SW 1271 (cell line): ENCODE measurements around the gene AASS.
"Not testable (repeated sequence)": the region's sequence is repeated elsewhere in the genome, so short reads cannot be mapped to it uniquely, and the experiment has no call there.

Experiments
- DNase-seq, 2 experiments: peaks; one replicate each; lab custom pipeline; 2025; lab: John Stamatoyannopoulos, UW

The AASS gene

GRCh38 chr7:122143751-122144711 lies at the start of gene AASS:
Gene AASS (minus strand): TSS chr7:122144249. CDS start chr7:122133726, 10,523 bp downstream.
- DNase-seq: peak; percentile 92 to 94

- no peak for DNase-seq
Measured at GRCh38 chr7:122188785-122189184, 44.7 kb upstream of the AASS start.

DNA sequence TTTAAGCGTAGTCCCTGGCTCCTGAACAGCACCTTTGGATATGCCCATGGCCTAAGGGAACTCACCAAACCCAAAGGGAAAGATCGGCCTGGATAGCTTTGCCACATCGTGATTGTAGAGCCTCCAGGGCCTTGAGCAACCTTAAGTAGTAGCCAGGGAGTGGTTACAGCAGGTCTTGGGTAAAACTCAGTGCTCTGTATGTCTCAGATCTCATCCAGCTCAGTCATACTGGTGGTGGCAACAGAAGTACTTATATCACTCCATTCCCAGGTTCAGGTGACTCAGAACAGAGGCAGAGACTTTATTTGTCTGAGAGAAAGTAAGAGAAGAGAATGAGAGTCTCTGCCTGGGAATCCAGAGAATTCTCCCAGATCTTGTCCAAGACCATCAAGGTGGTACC lies 39.1 kb upstream of the AASS start:
- no peak for DNase-seq

- no peak for DNase-seq
Measured at GRCh38 chr7:122182081-122182480, 38.0 kb upstream of the AASS start.

GRCh38 chr7:122172144-122172543 lies 28.1 kb upstream of the AASS start:
- not testable (repeated sequence) for DNase-seq

DNA sequence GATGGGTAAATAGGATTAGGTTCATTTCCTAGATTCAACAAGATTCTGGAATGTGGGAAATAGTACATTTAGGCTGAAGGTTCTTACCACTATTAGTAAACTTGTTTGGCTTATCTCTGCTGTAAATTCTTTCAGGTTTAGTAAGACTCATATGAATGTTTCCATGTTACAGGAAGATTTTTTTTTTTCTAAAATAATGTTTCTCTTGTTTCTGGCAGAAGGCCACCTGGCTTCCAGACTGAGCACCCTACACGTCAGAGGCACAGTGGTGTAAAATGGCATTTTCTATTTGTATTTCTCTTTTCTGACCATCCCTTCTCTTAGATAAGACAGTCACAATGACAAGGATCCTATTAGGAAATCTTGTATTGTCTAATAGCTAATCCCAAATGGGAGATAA lies 22.7 kb upstream of the AASS start:
- no peak for DNase-seq

DNA sequence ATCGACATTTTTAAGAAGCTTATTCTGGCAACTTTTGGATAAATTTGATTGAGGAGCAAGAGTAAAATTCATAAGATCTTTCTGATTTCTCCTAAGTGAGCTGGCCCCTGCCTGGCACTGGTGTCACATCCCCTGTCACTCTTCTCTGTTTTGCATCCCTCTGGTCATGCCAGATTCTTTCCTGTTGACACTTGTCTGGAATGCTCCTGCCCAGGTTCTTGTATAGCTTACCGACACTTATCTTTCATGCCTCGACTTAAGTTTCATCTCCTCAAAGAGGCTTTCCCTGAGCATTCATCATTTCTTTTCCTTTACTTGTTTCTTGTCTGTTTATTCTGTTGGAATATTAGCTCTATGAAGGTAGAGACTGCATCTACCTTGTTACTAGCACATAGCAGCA lies 22.2 kb upstream of the AASS start:
- no peak for DNase-seq

DNA sequence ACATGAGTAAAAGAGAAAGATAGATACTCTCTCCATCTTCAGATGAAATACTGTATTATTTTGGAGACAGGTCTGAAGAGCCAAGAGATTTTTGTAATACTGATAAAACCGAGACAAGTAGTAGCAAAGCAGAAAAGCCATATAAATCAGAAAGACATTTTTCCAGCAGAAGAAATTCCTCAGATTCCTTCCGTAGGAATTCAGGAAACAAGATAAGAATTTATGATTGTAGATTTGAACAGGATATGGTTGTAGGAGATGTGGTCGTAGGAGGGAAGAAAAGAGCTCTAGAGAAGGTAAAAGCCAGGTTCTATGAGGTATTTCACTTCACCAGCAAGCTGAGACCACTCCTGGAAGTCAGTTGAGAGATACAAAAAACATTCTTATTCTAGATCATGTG lies 17.6 kb upstream of the AASS start:
- DNase-seq: peak in 1 of 2 experiments; percentile 11

- DNase-seq: no peak
Measured at GRCh38 chr7:122155566-122155965, 11.5 kb upstream of the AASS start.

GRCh38 chr7:122148878-122149277 lies 4.8 kb upstream of the AASS start:
- DNase-seq: no peak

DNA sequence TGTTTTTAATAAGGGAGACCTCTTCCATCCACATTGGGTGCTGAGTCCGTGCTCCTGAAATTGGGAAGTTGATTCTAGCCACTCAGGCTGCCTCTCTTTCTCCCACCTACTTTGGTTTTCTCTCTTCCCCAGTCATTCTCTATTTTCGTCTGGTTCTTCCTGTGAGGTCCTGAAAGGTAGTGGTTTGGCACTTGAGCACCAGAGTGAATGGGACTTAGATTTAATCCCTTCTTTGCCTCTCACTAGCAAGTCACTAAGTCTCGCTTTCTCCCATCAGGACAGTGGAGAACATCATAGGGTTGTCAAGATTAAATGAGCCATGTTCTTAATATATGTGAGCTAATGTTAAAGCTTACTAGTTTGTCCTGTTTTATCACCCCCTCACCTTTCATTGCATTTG lies 4.0 kb upstream of the AASS start:
- no peak for DNase-seq

DNA sequence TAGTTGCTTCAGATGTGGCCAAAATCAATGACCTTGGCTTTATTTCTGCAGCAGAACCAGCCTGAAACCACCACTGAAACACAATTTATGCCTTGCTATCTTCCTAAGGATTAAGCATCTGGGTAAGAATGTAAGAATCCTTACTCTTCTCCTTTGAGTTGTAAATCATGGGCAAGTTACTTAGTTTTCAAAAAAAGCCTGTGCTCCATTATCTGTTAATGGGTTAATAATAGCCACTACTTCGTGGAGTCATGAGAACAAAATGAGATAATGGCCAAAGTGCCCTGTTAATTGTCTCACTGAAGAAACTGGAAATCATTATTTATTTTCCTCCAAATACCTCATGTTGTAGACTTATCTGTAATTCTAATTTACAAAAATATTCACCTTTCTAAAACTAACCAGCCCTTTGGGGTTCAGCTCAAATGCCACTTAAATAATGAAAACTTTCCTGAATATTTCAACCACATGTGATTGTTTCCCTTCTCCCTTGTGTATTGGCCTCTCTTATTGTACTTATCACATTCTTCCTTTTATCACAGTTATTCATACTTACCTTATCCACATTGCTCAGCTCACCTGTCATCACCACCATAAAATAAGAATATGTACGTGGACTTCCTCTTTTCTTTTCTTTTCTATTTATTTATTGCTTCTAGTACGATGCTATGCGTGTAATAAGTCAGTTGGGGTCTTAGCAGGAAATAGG lies 2.0 kb upstream of the AASS start:
- no peak for DNase-seq

DNA sequence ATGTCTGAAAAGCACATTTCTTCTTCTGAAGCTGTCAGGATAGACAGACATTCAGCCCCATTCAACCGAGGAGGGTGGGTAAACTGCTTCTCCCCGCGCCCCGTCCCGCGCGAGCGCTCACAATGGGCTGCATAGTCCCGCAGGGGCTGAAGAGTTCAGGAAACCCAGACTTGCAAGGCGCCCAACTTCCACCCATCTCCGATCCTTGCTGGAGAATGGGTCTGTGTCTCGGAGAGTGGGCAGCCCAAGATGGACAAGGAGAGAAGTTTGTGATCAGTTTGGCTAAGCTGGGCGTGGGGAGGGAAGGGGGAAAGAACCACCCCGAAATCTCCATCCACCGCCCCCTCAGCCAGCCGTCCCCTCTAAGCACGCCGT lies 686 bp downstream of the AASS start:
- DNase-seq: no peak

GRCh38 chr7:122140918-122141317 lies 3.1 kb downstream of the AASS start:
- DNase-seq: no peak

DNA sequence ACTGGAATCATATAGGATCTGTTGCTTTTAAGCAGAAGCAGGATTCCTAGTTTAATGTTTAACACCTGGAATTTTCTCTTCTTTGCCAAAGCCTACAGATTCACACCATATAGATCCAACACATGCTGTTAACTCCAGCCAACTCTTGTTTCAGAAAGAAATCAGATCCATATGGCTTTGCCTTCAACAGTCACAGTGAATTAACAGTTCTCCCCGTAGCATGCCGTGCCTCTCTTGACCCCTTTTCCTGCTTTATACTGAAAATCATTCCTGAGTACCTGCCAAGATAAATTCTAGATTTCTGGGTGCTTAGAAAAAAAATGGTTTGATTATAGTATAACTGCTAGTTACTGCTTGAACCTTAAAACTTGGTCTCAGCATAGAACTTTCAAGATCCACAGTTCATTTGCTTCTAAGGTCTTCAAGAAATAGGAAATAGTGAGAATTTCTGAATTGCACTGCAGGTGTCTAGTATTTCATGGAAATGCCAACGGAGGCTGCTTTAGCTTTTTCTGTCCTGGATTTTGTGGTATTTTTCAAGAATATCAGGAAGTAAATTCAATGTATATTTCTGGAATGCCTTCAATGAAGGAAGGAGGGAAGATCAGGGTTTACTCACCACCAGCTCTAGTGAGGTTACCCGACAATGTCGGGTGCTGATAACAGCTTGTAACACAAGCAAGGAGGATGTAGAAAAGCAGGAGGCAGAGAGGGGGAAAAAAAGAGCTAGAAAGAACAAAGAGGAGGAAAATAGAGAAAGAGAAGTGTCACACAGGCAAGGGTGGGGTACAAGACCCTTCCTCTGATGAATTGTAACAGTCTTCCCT lies 6.6 kb downstream of the AASS start:
- peak in 1 of 2 experiments; percentile 53 for DNase-seq

GRCh38 chr7:122136639-122137245 lies 7.3 kb downstream of the AASS start:
- peak in 1 of 2 experiments; percentile 35 for DNase-seq

GRCh38 chr7:122136078-122136477 lies 8.0 kb downstream of the AASS start:
- no peak for DNase-seq

GRCh38 chr7:122135275-122135674 lies 8.8 kb downstream of the AASS start:
- DNase-seq: no peak

- not testable (repeated sequence) for DNase-seq
Measured at GRCh38 chr7:122134793-122135192, 9.3 kb downstream of the AASS start.

DNA sequence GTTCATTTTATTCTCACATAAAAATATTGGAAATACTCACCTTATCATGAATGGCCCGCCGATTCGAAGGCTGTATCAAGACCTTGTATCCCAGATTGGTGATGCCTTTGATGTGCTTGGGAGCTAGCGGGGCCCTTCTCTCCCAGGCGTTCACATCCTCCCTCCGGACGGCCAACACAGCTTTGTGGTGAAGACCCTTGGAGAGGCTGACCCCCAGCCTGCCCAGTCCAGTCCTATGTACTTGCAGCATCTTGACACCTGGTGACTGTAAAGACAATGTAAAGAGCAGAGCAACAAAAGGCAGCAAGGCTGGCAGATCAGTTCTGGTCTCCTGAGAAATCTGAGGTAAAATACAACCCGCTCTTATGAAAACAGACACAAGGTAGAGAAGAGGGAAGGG lies 10.6 kb downstream of the AASS start:
- no peak for DNase-seq

- peak in 1 of 2 experiments; percentile 33 for DNase-seq
Measured at GRCh38 chr7:122132341-122132740, 11.7 kb downstream of the AASS start.

GRCh38 chr7:122123746-122124145 lies 20.3 kb downstream of the AASS start:
- no peak for DNase-seq
